Mesendoderm (in vitro differentiated cells): ENCODE data around the gene ANO6.
A peak's percentile ranks its signal among the peaks of the same experiment; 100 is the strongest.
"Not testable (repeated sequence)": the region's sequence is repeated elsewhere in the genome, so short reads cannot be mapped to it uniquely, and the experiment has no call there.

Experiments used
- DNase-seq: peaks from one replicate; pipeline ENCODE4 v3.0.0; 2013
- H2AK5ac ChIP-seq: 2 replicates; pipeline ENCODE4 v1.6.1; 2013; ENCODE audit warnings: low read length, inconsistent platforms
- H2BK120ac ChIP-seq: 2 replicates; pipeline ENCODE4 v1.6.1; 2013; ENCODE audit warnings: low read depth, mild to moderate bottlenecking, low read length, moderate library complexity, mixed read lengths
- H2BK15ac ChIP-seq: replicated peaks from 2 replicates; pipeline ENCODE4 v1.6.1; 2013; ENCODE audit warnings: low read depth, mild to moderate bottlenecking, moderate library complexity
- H2BK5ac ChIP-seq: 2 replicates; pipeline ENCODE4 v1.6.1; 2013; ENCODE audit warnings: low read length, inconsistent platforms
- H3K18ac ChIP-seq: 2 replicates; pipeline ENCODE4 v1.6.1; 2013; ENCODE audit warnings: mild to moderate bottlenecking, low read length, mixed read lengths
- H3K23ac ChIP-seq: one replicate; pipeline ENCODE4 v1.6.1; 2013; ENCODE audit warnings: low read length
- H3K27ac ChIP-seq: 2 replicates; pipeline ENCODE4 v1.5.1; 2013; ENCODE audit warnings: low read depth, mild to moderate bottlenecking, inconsistent platforms, low read length, moderate library complexity
- H3K27me3 ChIP-seq: 2 replicates; pipeline ENCODE4 v1.6.1; 2013; ENCODE audit warnings: low read length, control low read depth, mild to moderate bottlenecking, inconsistent platforms; ENCODE audit not compliant: insufficient read depth, poor library complexity
- H3K36me3 ChIP-seq: 2 replicates; pipeline ENCODE4 v1.6.1; 2013; ENCODE audit warnings: low read length, inconsistent platforms; ENCODE audit not compliant: control insufficient read depth, insufficient read depth
- H3K4ac ChIP-seq: one replicate; pipeline ENCODE4 v1.6.1; 2013; ENCODE audit warnings: low read depth, mild to moderate bottlenecking, low read length, moderate library complexity
- H3K4me1 ChIP-seq: 2 replicates; pipeline ENCODE4 v1.6.1; 2013; ENCODE audit warnings: low read depth, low read length, inconsistent platforms; ENCODE audit not compliant: control insufficient read depth
- H3K4me2 ChIP-seq: 2 replicates; pipeline ENCODE4 v1.6.1; 2013; ENCODE audit warnings: low read length
- H3K4me3 ChIP-seq: 2 replicates; pipeline ENCODE4 v1.5.1; 2013; ENCODE audit warnings: mild to moderate bottlenecking, low read length
- H3K56ac ChIP-seq: one replicate; pipeline ENCODE4 v1.6.1; 2013; ENCODE audit warnings: low read length
- H3K79me1 ChIP-seq: 2 replicates; pipeline ENCODE4 v1.6.1; 2013; ENCODE audit warnings: low read length, inconsistent platforms
- H3K79me2 ChIP-seq: 2 replicates; pipeline ENCODE4 v1.6.1; 2013; ENCODE audit warnings: mild to moderate bottlenecking, low read length; ENCODE audit not compliant: control insufficient read depth, insufficient read depth
- H3K9ac ChIP-seq: 2 replicates; pipeline ENCODE4 v1.6.1; 2013; ENCODE audit warnings: low read length, inconsistent platforms
- H4K5ac ChIP-seq: one replicate; pipeline ENCODE4 v1.6.1; 2013; ENCODE audit warnings: low read length
- H4K8ac ChIP-seq: one replicate; pipeline ENCODE4 v1.6.1; 2013; ENCODE audit warnings: low read depth, mild to moderate bottlenecking, control low read depth, low read length, moderate library complexity
- WGBS: extraction: QIAGEN DNeasy Blood & Tissue Kit; methylation state at CpG from one replicate; pipeline ENCODE4 v1.1.7; 2013; ENCODE audit warnings: low lambda C conversion rate, missing lambda C conversion rate; ENCODE audit not compliant: insufficient coverage; ENCODE audit errors: extremely low coverage; 5-methylcytosine and 5-hydroxymethylcytosine counted together

Gene ANO6

DNA sequence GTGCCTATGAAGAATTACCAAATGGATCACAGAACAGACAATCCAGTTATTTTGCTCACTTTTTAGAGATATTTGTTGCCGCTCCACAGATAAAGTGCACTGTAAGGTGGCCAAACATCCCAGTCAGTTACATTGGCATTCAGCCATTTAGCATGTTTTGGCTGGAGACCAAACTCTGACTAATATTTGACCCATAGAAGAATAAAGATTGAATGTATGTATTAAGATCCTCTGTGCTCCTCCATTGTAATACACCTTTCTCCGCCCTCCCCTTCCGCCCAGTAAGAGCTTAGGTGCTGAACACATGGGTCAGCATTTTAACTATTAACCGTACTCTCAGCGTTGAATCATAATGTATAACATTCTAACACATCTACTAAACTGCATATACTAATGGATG is 163.4 kb downstream of the ANO6 start:
- no peak overlapping the region for H2BK120ac ChIP-seq
- WGBS, result no CpG with 5 or more reads among the region's 5 CpGs
- H3K27me3 ChIP-seq, result no peaks in the 10 kb centered on the region
- no peak overlapping the region for H2AK5ac ChIP-seq
- no peak overlapping the region for H3K18ac ChIP-seq
- no peak overlapping the region for H3K4me3 ChIP-seq
- H3K9ac ChIP-seq, result no peak overlapping the region
- DNase-seq, result no peak
- no peak overlapping the region for H3K56ac ChIP-seq
- H3K79me2 ChIP-seq, result no peaks in the 10 kb centered on the region
- peaks cover 2% of the 10 kb centered on the region for H3K36me3 ChIP-seq
- no peak overlapping the region for H3K4me2 ChIP-seq
- H3K79me1 ChIP-seq, result no peaks in the 10 kb centered on the region
- H3K4ac ChIP-seq, result no peak overlapping the region
- H3K23ac ChIP-seq, result no peak overlapping the region
- no peak overlapping the region for H3K27ac ChIP-seq
- no peak overlapping the region for H4K5ac ChIP-seq
- H4K8ac ChIP-seq, result no peak overlapping the region
- no peaks in the 10 kb centered on the region for H3K4me1 ChIP-seq
- H2BK5ac ChIP-seq, result no peak overlapping the region
- H2BK15ac ChIP-seq, result no peak overlapping the region

DNA sequence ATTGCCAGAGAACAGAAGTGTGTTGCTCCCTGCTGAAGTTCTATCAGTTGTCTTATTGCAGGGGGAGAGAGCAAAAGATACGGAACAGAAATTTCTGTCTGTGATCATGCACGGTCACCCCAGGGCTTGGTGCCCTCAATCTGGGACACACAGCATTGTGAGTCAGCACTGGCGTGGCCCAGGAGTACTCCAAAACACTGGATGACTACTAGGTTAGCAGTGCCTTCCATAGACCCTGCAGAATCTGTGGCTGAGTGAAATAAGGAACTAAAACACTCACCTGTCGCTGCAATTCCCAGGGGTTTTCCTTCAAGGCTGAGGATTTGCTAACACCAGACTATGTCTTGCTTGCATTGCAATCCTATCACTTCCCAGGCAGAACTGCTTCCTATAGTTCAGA is 165.5 kb downstream of the ANO6 start:
- WGBS, result no CpG with 5 or more reads among the region's 4 CpGs
- peaks cover 2% of the 10 kb centered on the region for H3K36me3 ChIP-seq
- no peak for DNase-seq

DNA sequence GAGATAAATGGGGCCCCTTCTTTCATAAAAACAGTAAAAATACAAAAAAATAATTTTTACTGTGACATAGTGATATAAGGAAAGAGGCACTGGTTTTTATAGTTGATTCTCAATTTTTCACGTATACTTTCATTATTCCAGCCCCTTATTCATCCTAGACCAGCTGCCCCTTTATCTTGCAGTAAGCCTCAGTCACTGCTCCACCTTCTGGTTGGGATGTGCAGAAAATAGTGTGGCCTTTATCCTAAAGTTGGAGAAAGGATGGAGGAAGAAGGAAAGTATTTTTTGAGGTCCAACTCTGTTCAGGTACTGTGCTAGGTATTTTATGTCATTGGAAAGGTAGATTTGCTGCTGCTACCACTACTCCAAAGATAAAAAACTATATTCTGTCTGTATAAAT is 172.7 kb downstream of the ANO6 start:
- H4K8ac ChIP-seq, result no peak overlapping the region
- H3K4ac ChIP-seq, result no peak overlapping the region
- H3K27ac ChIP-seq, result no peak overlapping the region
- no peak overlapping the region for H2BK15ac ChIP-seq
- H2AK5ac ChIP-seq, result no peak overlapping the region
- H2BK120ac ChIP-seq, result no peak overlapping the region
- no peak overlapping the region for H3K23ac ChIP-seq
- DNase-seq, result peak; percentile 61
- H3K4me2 ChIP-seq, result no peak overlapping the region
- H4K5ac ChIP-seq, result no peak overlapping the region
- no peaks in the 10 kb centered on the region for H3K27me3 ChIP-seq
- H2BK5ac ChIP-seq, result no peak overlapping the region
- WGBS, result no CpG with 5 or more reads among the region's 1 CpG
- H3K79me1 ChIP-seq, result no peaks in the 10 kb centered on the region
- H3K4me1 ChIP-seq, result no peaks in the 10 kb centered on the region
- no peak overlapping the region for H3K4me3 ChIP-seq
- no peak overlapping the region for H3K18ac ChIP-seq
- no peaks in the 10 kb centered on the region for H3K36me3 ChIP-seq
- no peak overlapping the region for H3K56ac ChIP-seq
- H3K9ac ChIP-seq, result no peak overlapping the region
- H3K79me2 ChIP-seq, result no peaks in the 10 kb centered on the region

More for the DNA sequence above, 165.5 kb downstream of the ANO6 start:
- H3K23ac ChIP-seq, result no peak overlapping the region
- H3K4ac ChIP-seq, result no peak overlapping the region
- no peaks in the 10 kb centered on the region for H3K4me1 ChIP-seq
- H2BK15ac ChIP-seq, result no peak overlapping the region
- no peak overlapping the region for H4K8ac ChIP-seq
- H3K79me2 ChIP-seq, result no peaks in the 10 kb centered on the region
- no peak overlapping the region for H3K4me3 ChIP-seq
- no peaks in the 10 kb centered on the region for H3K79me1 ChIP-seq
- H2BK120ac ChIP-seq, result no peak overlapping the region
- no peak overlapping the region for H3K18ac ChIP-seq
- no peak overlapping the region for H3K4me2 ChIP-seq
- no peak overlapping the region for H3K56ac ChIP-seq
- H4K5ac ChIP-seq, result no peak overlapping the region
- H2AK5ac ChIP-seq, result no peak overlapping the region
- H3K27me3 ChIP-seq, result no peaks in the 10 kb centered on the region
- H3K27ac ChIP-seq, result no peak overlapping the region
- no peak overlapping the region for H3K9ac ChIP-seq
- H2BK5ac ChIP-seq, result no peak overlapping the region

DNA sequence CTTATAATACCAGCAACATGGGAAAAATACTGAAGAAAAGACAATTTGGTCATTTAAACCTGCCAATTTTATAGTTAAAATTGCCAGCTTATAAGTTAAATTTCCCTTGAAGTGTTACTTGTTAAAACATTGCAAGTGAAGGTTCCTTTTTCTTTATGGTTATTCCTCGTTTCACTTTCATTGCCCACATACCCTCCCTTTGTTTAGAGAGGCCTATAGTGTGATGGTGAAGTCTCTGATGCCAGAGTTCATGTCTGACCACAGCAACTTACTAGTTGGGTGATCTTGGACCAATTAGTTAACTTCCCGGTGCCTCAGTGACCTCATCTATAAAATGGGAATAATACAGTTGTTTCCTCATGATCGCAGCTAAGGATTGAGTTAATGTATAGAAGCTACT is 173.5 kb downstream of the ANO6 start:
- no peak overlapping the region for H3K23ac ChIP-seq
- no peaks in the 10 kb centered on the region for H3K4me1 ChIP-seq
- no peak overlapping the region for H3K4me2 ChIP-seq
- no peak overlapping the region for H2AK5ac ChIP-seq
- no CpG with 5 or more reads among the region's 3 CpGs for WGBS
- no peak overlapping the region for H3K18ac ChIP-seq
- H3K56ac ChIP-seq, result no peak overlapping the region
- no peak overlapping the region for H3K4me3 ChIP-seq
- no peak overlapping the region for H3K9ac ChIP-seq
- H2BK120ac ChIP-seq, result no peak overlapping the region
- H3K27ac ChIP-seq, result no peak overlapping the region
- DNase-seq, result no peak
- H4K5ac ChIP-seq, result no peak overlapping the region
- no peak overlapping the region for H2BK5ac ChIP-seq
- H3K79me2 ChIP-seq, result no peaks in the 10 kb centered on the region
- no peaks in the 10 kb centered on the region for H3K27me3 ChIP-seq
- no peak overlapping the region for H2BK15ac ChIP-seq
- H4K8ac ChIP-seq, result no peak overlapping the region
- no peaks in the 10 kb centered on the region for H3K36me3 ChIP-seq
- no peak overlapping the region for H3K4ac ChIP-seq
- H3K79me1 ChIP-seq, result no peaks in the 10 kb centered on the region

DNA sequence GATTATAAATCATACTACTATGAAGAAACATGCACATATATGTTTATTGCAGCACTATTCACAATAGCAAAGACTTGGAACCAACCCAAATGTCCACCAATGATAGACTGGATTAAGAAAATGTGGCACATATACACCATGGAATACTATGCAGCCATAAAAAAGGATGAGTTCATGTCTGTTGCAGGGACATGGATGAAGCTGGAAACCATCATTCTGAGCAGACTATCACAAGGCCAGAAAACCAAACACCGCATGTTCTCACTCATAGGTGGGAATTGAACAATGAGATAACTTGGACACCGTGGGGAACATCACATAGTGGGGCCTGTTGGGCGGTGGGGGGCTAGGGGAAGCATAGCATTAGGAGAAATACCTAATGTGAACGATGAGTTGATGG is 181.6 kb downstream of the ANO6 start:
- not testable (repeated sequence) for H2BK5ac ChIP-seq, H3K9ac ChIP-seq, H3K56ac ChIP-seq, H2BK15ac ChIP-seq, H2AK5ac ChIP-seq, H3K18ac ChIP-seq, H3K79me1 ChIP-seq, H3K4me2 ChIP-seq, H3K79me2 ChIP-seq, H4K8ac ChIP-seq, H3K36me3 ChIP-seq, H3K23ac ChIP-seq, H3K27me3 ChIP-seq, H3K4me1 ChIP-seq, H3K27ac ChIP-seq, H4K5ac ChIP-seq, H3K4me3 ChIP-seq, H3K4ac ChIP-seq, H2BK120ac ChIP-seq, DNase-seq
- WGBS, result no CpG with 5 or more reads among the region's 4 CpGs

DNA sequence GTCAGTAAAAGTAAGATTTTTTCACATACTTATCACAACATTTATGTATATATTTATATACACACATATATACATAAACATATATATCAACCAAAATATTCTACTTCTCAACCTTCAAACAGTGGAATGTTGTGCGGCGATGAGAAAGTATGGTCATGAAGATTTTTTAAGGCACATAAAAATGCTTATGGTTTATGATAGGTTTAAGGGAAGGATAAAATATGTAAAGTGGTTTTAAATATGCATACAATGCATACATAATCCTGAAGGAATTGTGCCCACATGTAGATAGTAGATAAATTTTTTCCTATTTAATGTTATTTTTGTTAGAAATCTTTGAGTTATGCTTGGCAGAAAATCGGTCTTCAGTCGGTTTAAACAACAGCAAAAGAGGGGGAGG is 182.7 kb downstream of the ANO6 start:
- no peak overlapping the region for H3K4ac ChIP-seq
- H3K23ac ChIP-seq, result no peak overlapping the region
- no peak for DNase-seq
- no peak overlapping the region for H2BK5ac ChIP-seq
- H3K36me3 ChIP-seq, result no peaks in the 10 kb centered on the region
- no peak overlapping the region for H3K27ac ChIP-seq
- H2BK15ac ChIP-seq, result no peak overlapping the region
- H3K4me1 ChIP-seq, result no peaks in the 10 kb centered on the region
- no peaks in the 10 kb centered on the region for H3K79me2 ChIP-seq
- H3K79me1 ChIP-seq, result no peaks in the 10 kb centered on the region
- no peak overlapping the region for H3K4me2 ChIP-seq
- 100% methylated on average over 2 of the region's 4 CpGs for WGBS
- no peak overlapping the region for H2AK5ac ChIP-seq
- no peak overlapping the region for H3K4me3 ChIP-seq
- H4K5ac ChIP-seq, result no peak overlapping the region
- H2BK120ac ChIP-seq, result no peak overlapping the region
- H3K18ac ChIP-seq, result no peak overlapping the region
- no peak overlapping the region for H3K56ac ChIP-seq
- no peak overlapping the region for H3K9ac ChIP-seq
- no peaks in the 10 kb centered on the region for H3K27me3 ChIP-seq
- H4K8ac ChIP-seq, result no peak overlapping the region
